HTERT RPE-1 (cell line): ENCODE measurements around the gene JADE1.

Experiments
- in situ Hi-C: fragments of 300-500 bp; cut with MboI; formaldehyde crosslinking; loops from 4 replicates; pipeline ENCODE4 v1.14.3; 2020; ENCODE audit warnings: low sequenced_read_pairs

The JADE1 gene

DNA sequence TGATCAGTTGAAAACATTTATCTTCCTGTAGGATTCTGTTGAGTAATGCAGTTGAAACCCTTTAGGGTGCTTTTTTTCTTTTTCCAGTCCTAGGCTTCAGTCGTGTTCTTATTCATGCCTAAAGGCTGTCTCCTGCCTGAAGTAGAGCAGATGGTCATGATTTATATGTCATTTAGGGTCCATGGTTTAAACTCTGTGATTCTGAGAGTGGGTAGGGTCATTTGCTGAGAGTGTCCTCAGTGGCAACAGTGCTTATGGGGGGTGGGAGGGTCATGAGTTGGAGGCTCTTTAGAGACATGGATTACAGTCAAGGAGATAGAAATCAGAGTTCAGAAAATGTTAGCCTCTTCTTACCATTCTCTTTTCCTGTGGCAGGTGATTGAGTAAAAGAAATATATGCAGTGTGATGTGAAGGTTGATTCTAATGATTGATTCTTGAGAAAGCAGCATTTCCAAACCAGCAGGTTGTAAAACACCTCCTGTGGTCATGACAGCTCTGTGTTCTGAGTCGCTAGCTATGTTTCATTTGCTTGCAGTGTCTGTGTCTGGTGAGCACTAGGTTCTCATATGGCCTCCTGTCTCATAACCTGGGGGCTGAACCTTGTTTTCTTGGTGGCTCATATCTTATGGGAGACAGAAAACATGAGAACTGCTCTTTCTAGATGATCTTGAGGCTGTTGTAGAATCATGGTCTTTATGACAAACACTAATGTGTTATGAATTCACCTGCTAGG, 60.4 kb downstream of the JADE1 start:
- in situ Hi-C loops = no loop called here

GRCh38 chr4:128871948-128872347, 62.4 kb downstream of the JADE1 start:
- in situ Hi-C loops = no loop called here

GRCh38 chr4:128876200-128876599, 66.7 kb downstream of the JADE1 start:
- in situ Hi-C loops = no loop called here

DNA sequence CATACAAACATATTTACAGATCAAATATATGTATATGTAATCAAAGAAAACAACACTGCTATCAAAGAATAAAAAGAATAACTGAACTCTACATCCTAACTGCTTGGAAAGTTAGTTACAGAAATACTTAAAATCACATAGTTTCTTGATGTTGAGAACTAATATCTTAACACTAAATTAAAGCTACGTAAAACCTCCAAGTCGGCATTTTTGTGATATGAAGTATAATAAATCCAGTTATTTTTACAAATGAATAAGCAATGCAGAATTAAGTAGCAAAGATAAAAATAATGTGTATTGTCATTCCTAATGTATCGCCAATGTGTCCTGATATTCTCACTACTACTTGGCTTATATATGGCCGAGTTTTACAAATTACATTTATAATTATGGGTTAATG, 68.4 kb downstream of the JADE1 start:
- in situ Hi-C loops = no loop called here

GRCh38 chr4:128879283-128879682, 69.8 kb downstream of the JADE1 start:
- in situ Hi-C loops = no loop called here

GRCh38 chr4:128879971-128880370, 70.5 kb downstream of the JADE1 start:
- in situ Hi-C loops = no loop called here

GRCh38 chr4:128880662-128881061, 71.2 kb downstream of the JADE1 start:
- in situ Hi-C loops = no loop called here

- in situ Hi-C loops = no loop called here
Measured at GRCh38 chr4:128904821-128905220, 95.3 kb downstream of the JADE1 start.

- in situ Hi-C loops = no loop called here
Measured at GRCh38 chr4:128906581-128906980, 97.1 kb downstream of the JADE1 start.

- in situ Hi-C loops = no loop called here
Measured at GRCh38 chr4:128907981-128908380, 98.5 kb downstream of the JADE1 start.

- in situ Hi-C loops = no loop called here
Measured at GRCh38 chr4:128908735-128909134, 99.2 kb downstream of the JADE1 start.

DNA sequence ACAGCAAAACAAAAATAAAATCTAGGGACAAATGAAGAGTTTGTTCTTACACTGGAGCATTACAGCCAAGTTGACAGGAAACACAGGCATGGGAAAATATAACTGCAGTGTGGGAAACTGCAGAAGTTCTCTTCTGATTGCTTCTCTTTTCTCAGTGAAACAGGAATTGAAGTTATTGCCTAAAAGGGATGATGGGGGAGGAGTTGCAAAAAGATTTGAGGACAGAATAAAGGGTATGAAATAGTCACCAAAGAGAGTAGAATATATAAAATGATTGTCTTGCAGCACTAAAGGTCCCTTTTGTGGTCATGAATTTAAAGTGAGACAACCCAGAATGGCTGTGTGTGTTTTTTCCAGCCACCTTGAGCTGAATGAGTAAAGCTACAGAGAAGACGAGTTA, 103.7 kb downstream of the JADE1 start:
- in situ Hi-C loops = no loop called here

- in situ Hi-C loops = no loop called here
Measured at GRCh38 chr4:128915544-128915943, 106.0 kb downstream of the JADE1 start.

DNA sequence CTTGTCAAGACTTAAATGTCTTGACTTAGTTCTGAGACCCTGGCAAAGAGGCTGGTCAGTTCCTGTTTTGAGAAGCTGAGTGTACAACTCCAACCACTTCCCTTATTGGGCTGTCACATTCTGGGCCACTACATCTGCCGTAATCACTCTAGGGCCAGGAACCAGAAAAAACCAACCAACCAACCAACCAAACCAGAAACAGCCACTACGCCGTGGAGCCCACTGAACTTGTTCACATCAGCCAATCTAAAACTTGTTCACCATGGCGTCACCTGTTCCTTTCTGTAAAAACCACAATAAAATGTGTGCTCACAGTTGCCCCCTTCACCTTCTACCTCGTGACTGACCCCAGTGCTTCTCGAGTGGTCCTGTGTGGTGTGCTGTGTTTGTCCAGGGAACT, 107.3 kb downstream of the JADE1 start:
- in situ Hi-C loops = no loop called here

- in situ Hi-C loops = no loop called here
Measured at GRCh38 chr4:128917781-128918180, 108.3 kb downstream of the JADE1 start.

DNA sequence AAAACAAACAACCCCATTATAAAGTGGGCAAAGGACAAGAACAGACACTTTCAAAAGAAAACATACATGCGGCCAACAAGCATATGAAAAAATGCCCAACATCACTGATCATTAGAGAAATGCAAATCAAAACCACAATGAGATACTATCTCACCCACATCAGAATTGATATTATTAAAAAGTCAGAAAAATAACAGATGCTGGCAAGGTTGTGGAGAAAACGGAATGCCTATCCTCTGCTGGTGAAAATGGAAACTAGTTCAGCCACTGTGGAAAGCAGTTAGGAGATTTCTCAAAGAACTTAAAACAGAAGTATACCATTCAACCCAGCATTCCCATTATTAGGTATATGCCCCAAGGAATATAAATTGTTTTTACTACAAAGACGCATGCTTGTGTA, 112.5 kb downstream of the JADE1 start:
- in situ Hi-C loops = no loop called here
